ENCODE results near the gene POU2F1. TPM values are rescaled to one million over a fixed set of nuclear protein-coding genes. Genes with fewer than 3 reads are reported as not detected.

The POU2F1 gene
- total RNA-seq, 1 experiment from 2014 or later = 25.0 TPM

DNA sequence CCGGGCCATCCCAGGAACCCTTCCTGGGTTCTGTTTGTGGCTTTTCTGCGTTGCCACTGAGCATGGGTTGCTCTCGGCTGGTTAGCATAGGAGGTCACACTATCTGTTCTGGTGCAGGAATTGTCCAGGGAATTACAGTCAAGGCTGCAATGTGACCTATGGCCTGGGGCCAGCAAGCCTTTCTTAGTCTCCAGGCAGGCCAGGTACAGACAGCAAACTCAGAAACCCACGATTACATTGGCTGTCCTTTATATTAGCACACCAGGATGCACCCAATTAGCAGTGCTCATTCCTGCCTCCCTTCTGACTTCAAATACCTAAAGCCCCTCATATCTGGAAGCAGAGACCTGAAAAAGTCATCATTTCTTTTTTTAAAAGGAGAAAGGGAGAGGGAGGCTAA is 242.4 kb downstream of the POU2F1 start:
- ChIA-PET POLR2A (ENCODE audit: low non-redundant PET) (no interaction called here), CTCF (no interaction called here)
- Histone ChIP-seq H3K4me1 (ENCODE audit: insufficient read depth, low read length, poor library complexity, severe bottlenecking) (no peaks in the 10 kb centered on the region), H3K36me3 (ENCODE audit: insufficient read depth, low read length, poor library complexity, severe bottlenecking) (no peaks in the 10 kb centered on the region), H3K27me3 (replicated peaks; ENCODE audit: insufficient read depth, low read depth, low read length, poor library complexity) (no peaks in the 10 kb centered on the region), H3K4me3 (ENCODE audit: low read depth, low read length, poor library complexity, severe bottlenecking) (no peak overlapping the region), H3K27ac (ENCODE audit: low read depth, low read length, poor library complexity, severe bottlenecking) (no peak overlapping the region), H3K9me3 (ENCODE audit: low read depth, low read length, poor library complexity, severe bottlenecking) (no peaks in the 10 kb centered on the region)
- no TSS peak for BruUV-seq (replicated peaks)
- no peak for DNase-seq (ENCODE audit: low spot score)
- TF ChIP-seq EZH2 (IDR thresholded peaks at IDR 0.05; ENCODE audit: borderline replicate concordance, low read depth, low read length, poor library complexity, severe bottlenecking) = no peak
- no peak for TF ChIP-seq CTCF (conservative IDR thresholded peaks at IDR 0.05; ENCODE audit: low read depth, low read length)
- intact Hi-C loops (cut with micrococcal nuclease; ENCODE audit: unreplicated experiment) = no loop called here

- ChIA-PET CTCF (no interaction called here), POLR2A (ENCODE audit: low non-redundant PET) (no interaction called here)
- H3K4me1 ChIP-seq (ENCODE audit: insufficient read depth, low read length, poor library complexity, severe bottlenecking) = no peaks in the 10 kb centered on the region
Measured at GRCh38 chr1:167463875-167464575, 243.3 kb downstream of the POU2F1 start.

DNA sequence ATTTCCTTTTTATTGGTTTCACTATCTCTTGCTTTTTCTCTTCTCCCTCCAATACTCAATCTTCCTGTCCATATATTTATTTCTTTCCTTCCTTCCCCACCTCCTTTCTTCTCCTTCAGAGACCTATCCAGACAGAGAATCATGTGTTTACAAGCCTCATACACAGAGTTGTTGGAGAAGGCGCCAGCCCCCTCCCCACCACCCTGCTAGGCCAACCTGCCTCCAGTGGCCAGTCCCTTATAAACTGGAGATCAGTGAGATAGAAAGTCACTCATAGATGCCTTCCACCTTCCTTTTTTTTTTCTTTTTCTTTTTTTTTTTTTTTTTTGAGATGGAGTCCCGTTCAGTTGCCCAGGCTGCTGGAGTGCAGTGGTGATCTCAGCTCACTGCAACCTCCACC is 244.3 kb downstream of the POU2F1 start:
- Histone ChIP-seq H3K9me3 (ENCODE audit: low read depth, low read length, poor library complexity, severe bottlenecking) (no peaks in the 10 kb centered on the region), H3K36me3 (ENCODE audit: insufficient read depth, low read length, poor library complexity, severe bottlenecking) (no peaks in the 10 kb centered on the region), H3K4me1 (ENCODE audit: insufficient read depth, low read length, poor library complexity, severe bottlenecking) (no peaks in the 10 kb centered on the region), H3K4me3 (ENCODE audit: low read depth, low read length, poor library complexity, severe bottlenecking) (no peak overlapping the region), H3K27me3 (replicated peaks; ENCODE audit: insufficient read depth, low read depth, low read length, poor library complexity) (no peaks in the 10 kb centered on the region), H3K27ac (ENCODE audit: low read depth, low read length, poor library complexity, severe bottlenecking) (no peak overlapping the region)
- no TSS peak for BruUV-seq (replicated peaks)
- ChIA-PET POLR2A (ENCODE audit: low non-redundant PET) (no interaction called here), CTCF (interaction anchor here (0.5 kb wide), 1 partner anchor 244 kb away, joined by 3 read pairs; the partner anchor contains the start of gene POU2F1)
- intact Hi-C loops (cut with micrococcal nuclease; ENCODE audit: unreplicated experiment) = no loop called here
- TF ChIP-seq EZH2 (IDR thresholded peaks at IDR 0.05; ENCODE audit: borderline replicate concordance, low read depth, low read length, poor library complexity, severe bottlenecking) = no peak
- no peak for TF ChIP-seq CTCF (conservative IDR thresholded peaks at IDR 0.05; ENCODE audit: low read depth, low read length)
- no peak for DNase-seq (ENCODE audit: low spot score)

More at GRCh38 chr1:167463875-167464575, 243.3 kb downstream of the POU2F1 start:
- Histone ChIP-seq H3K36me3 (ENCODE audit: insufficient read depth, low read length, poor library complexity, severe bottlenecking) (no peaks in the 10 kb centered on the region), H3K4me3 (ENCODE audit: low read depth, low read length, poor library complexity, severe bottlenecking) (no peak overlapping the region), H3K9me3 (ENCODE audit: low read depth, low read length, poor library complexity, severe bottlenecking) (no peaks in the 10 kb centered on the region), H3K27me3 (replicated peaks; ENCODE audit: insufficient read depth, low read depth, low read length, poor library complexity) (no peaks in the 10 kb centered on the region), H3K27ac (ENCODE audit: low read depth, low read length, poor library complexity, severe bottlenecking) (no peak overlapping the region)
- TF ChIP-seq CTCF (conservative IDR thresholded peaks at IDR 0.05; ENCODE audit: low read depth, low read length) (no peak), EZH2 (IDR thresholded peaks at IDR 0.05; ENCODE audit: borderline replicate concordance, low read depth, low read length, poor library complexity, severe bottlenecking) (no peak)
- intact Hi-C loops (cut with micrococcal nuclease; ENCODE audit: unreplicated experiment) = no loop called here
- BruUV-seq (replicated peaks) = no TSS peak
- DNase-seq (ENCODE audit: low spot score) = no peak
